Neural cell (in vitro differentiated cells): ENCODE measurements around the gene PAMR1. TPM values are rescaled to one million over a fixed set of nuclear protein-coding genes. Genes with fewer than 3 reads are reported as not detected.

Source experiments
- H2AFZ ChIP-seq: fragments of 200-600, 300-800 bp; sonication (generic), shearing (Covaris generic); 2 replicates; pipeline ENCODE4 v1.6.0; 2014; ENCODE audit warnings: low read depth, mild to moderate bottlenecking, antibody characterized with exemption, low read length, moderate library complexity
- H3F3A ChIP-seq: fragments of 200-600 bp; shearing (Covaris generic); 2 replicates; pipeline ENCODE4 v1.6.1; 2016; ENCODE audit warnings: mild to moderate bottlenecking, moderate library complexity, mixed read lengths, antibody characterized with exemption, low read length; ENCODE audit not compliant: insufficient read depth, poor library complexity, severe bottlenecking
- H3K27ac ChIP-seq: fragments of 200-600, 300-800 bp; sonication (generic), shearing (Covaris generic); 2 replicates; pipeline ENCODE4 v1.5.1; 2014; ENCODE audit warnings: mild to moderate bottlenecking, low read length, moderate library complexity
- H3K27me3 ChIP-seq: fragments of 300-800, 200-600 bp; sonication (generic), shearing (Covaris generic); 2 replicates; pipeline ENCODE4 v1.6.0; 2014; ENCODE audit warnings: mild to moderate bottlenecking, low read depth, low read length, moderate library complexity; ENCODE audit not compliant: insufficient read depth
- H3K36me3 ChIP-seq: fragments of 300-800, 200-600 bp; sonication (generic), shearing (Covaris generic); 2 replicates; pipeline ENCODE4 v1.5.1; 2014; ENCODE audit warnings: mild to moderate bottlenecking, antibody characterized with exemption, low read length, moderate library complexity; ENCODE audit not compliant: insufficient read depth
- H3K4me2 ChIP-seq: fragments of 300-800, 200-600 bp; sonication (generic), shearing (Covaris generic); 2 replicates; pipeline ENCODE4 v1.6.0; 2014; ENCODE audit warnings: mild to moderate bottlenecking, low read length
- H3K4me3 ChIP-seq: fragments of 300-800, 200-600 bp; sonication (generic), shearing (Covaris generic); 2 replicates; pipeline ENCODE4 v1.5.1; 2014; ENCODE audit warnings: mild to moderate bottlenecking, low read length, moderate library complexity
- H3K79me2 ChIP-seq: fragments of 200-600 bp; shearing (Covaris generic); replicated peaks from 2 replicates; pipeline ENCODE4 v1.6.0; 2014; ENCODE audit warnings: mild to moderate bottlenecking, low read length, moderate library complexity; ENCODE audit not compliant: insufficient read depth
- H3K9ac ChIP-seq: fragments of 300-800, 200-600 bp; sonication (generic), shearing (Covaris generic); 2 replicates; pipeline ENCODE4 v1.6.1; 2016; ENCODE audit warnings: mild to moderate bottlenecking, low read length, mixed read lengths
- H3K9me2 ChIP-seq: fragments of 200-600 bp; shearing (Covaris generic); 2 replicates; pipeline ENCODE4 v1.6.1; 2016; ENCODE audit warnings: mild to moderate bottlenecking, low read length, mixed read lengths; ENCODE audit not compliant: insufficient read depth
- H3K9me3 ChIP-seq: fragments of 200-600, 300-800 bp; sonication (generic), shearing (Covaris generic); 2 replicates; pipeline ENCODE4 v1.6.1; 2016; ENCODE audit warnings: mild to moderate bottlenecking, mixed run types, low read length, moderate library complexity, mixed read lengths
- H4K20me1 ChIP-seq: fragments of 200-600 bp; shearing (Covaris generic); 2 replicates; pipeline ENCODE4 v1.6.1; 2016; ENCODE audit warnings: mild to moderate bottlenecking, mixed run types; ENCODE audit not compliant: insufficient read depth
- CTCF ChIP-seq: fragments of 450-650 bp; IDR thresholded peaks from 2 replicates; pipeline ENCODE4 v1.5.1; 2014; ENCODE audit warnings: antibody characterized with exemption, mild to moderate bottlenecking, moderate library complexity; ENCODE audit not compliant: poor library complexity, severe bottlenecking
- EP300 ChIP-seq: fragments of 450-650 bp; conservative IDR thresholded peaks from 2 replicates; pipeline ENCODE4 v1.6.1; 2014; ENCODE audit warnings: antibody characterized with exemption, mild to moderate bottlenecking, moderate library complexity; ENCODE audit not compliant: poor library complexity, severe bottlenecking
- EZH2 ChIP-seq: fragments of 200-600, 300-800 bp; shearing (Covaris generic), sonication (generic); IDR thresholded peaks from 2 replicates; pipeline ENCODE4 v1.6.1; 2014; ENCODE audit warnings: antibody characterized with exemption, low read length, borderline replicate concordance, mild to moderate bottlenecking; ENCODE audit not compliant: insufficient read depth, poor library complexity, severe bottlenecking
- MXI1 ChIP-seq: fragments of 450-650 bp; conservative IDR thresholded peaks from 2 replicates; pipeline ENCODE4 v1.6.1; 2014; ENCODE audit warnings: antibody characterized with exemption, mild to moderate bottlenecking; ENCODE audit not compliant: poor library complexity, severe bottlenecking
- POLR2AphosphoS5 ChIP-seq: IDR thresholded peaks from 2 replicates; pipeline ENCODE4 v1.6.1; 2012
- RAD21 ChIP-seq: fragments of 450-650 bp; conservative IDR thresholded peaks from 2 replicates; pipeline ENCODE4 v1.6.1; 2014; ENCODE audit warnings: antibody characterized with exemption, mild to moderate bottlenecking, moderate library complexity
- REST ChIP-seq: IDR thresholded peaks from 2 replicates; pipeline ENCODE4 v1.6.1; 2012; ENCODE audit warnings: borderline replicate concordance
- SMC3 ChIP-seq: fragments of 450-650 bp; conservative IDR thresholded peaks from 2 replicates; pipeline ENCODE4 v1.6.1; 2014; ENCODE audit warnings: antibody characterized with exemption, mild to moderate bottlenecking, moderate library complexity; ENCODE audit not compliant: poor library complexity
- TAF1 ChIP-seq: IDR thresholded peaks from 2 replicates; pipeline ENCODE4 v1.6.1; 2012; ENCODE audit warnings: low read depth
- polyA plus RNA-seq: library from polyadenylated mRNA; depleted of rRNA; stranded (reverse); fragments of >200 nt; gene quantifications from 2 replicates; pipeline ENCODE4 v1.2.3, GENCODE V29; 2014

PAMR1 gene
- polyA plus RNA-seq, 1 donor from 2014 or later, result 0.48 TPM

- no peaks in the 10 kb centered on the region for H4K20me1 ChIP-seq
- H3K36me3 ChIP-seq, result no peaks in the 10 kb centered on the region
- no peaks in the 10 kb centered on the region for H3K9me2 ChIP-seq
- TF ChIP-seq EP300, result no peak
- TF ChIP-seq MXI1, result no peak
- TF ChIP-seq CTCF, result no peak
- no peak for TF ChIP-seq RAD21
- TF ChIP-seq POLR2AphosphoS5, result no peak
- no peak for TF ChIP-seq REST
- no peak for TF ChIP-seq SMC3
- TF ChIP-seq EZH2, result no peak
- no peak for TF ChIP-seq TAF1
- H3K9me3 ChIP-seq, result no peaks in the 10 kb centered on the region
- H3K79me2 ChIP-seq, result peaks cover 10% of the 10 kb centered on the region
- no peak overlapping the region for H3K4me3 ChIP-seq
- no peak overlapping the region for H2AFZ ChIP-seq
- no peaks in the 10 kb centered on the region for H3F3A ChIP-seq
- no peak overlapping the region for H3K27ac ChIP-seq
- H3K4me2 ChIP-seq, result no peak overlapping the region
- no peak overlapping the region for H3K9ac ChIP-seq
- H3K27me3 ChIP-seq, result no peaks in the 10 kb centered on the region
These were observed 118.4 kb downstream of the PAMR1 start for GRCh38 chr11:35407041-35407440.

GRCh38 chr11:35404388-35404775 lies 121.0 kb downstream of the PAMR1 start:
- no peak for TF ChIP-seq MXI1
- no peak for TF ChIP-seq TAF1
- no peak for TF ChIP-seq SMC3
- no peak for TF ChIP-seq REST
- TF ChIP-seq EZH2, result no peak
- no peak for TF ChIP-seq POLR2AphosphoS5
- no peak for TF ChIP-seq CTCF
- TF ChIP-seq RAD21, result no peak
- TF ChIP-seq EP300, result no peak
- Histone ChIP-seq H3K27ac (no peak overlapping the region), H3K9me2 (no peaks in the 10 kb centered on the region), H3F3A (no peaks in the 10 kb centered on the region), H3K9me3 (no peaks in the 10 kb centered on the region), H3K4me2 (no peak overlapping the region), H3K4me3 (no peak overlapping the region), H4K20me1 (no peaks in the 10 kb centered on the region), H3K9ac (no peak overlapping the region), H3K36me3 (no peaks in the 10 kb centered on the region), H3K79me2 (no peaks in the 10 kb centered on the region), H2AFZ (no peak overlapping the region), H3K27me3 (no peaks in the 10 kb centered on the region)
